ENCODE measurements around the gene NOP10. TPM values are rescaled to one million over a fixed set of nuclear protein-coding genes. Genes with fewer than 3 reads are reported as not detected.
A peak's percentile ranks its signal among the peaks of the same experiment; 100 is the strongest.

The NOP10 gene
- total RNA-seq, 2 experiments from 2014 or later, result 285 to 303 TPM

- H3K36me3 Mint-ChIP-seq, result peaks cover 18% of the 10 kb centered on the region
- H3K4me1 Mint-ChIP-seq, result peaks cover 75% of the 10 kb centered on the region
- peak overlapping the region; percentile 77 for H3K27ac Mint-ChIP-seq
- no peaks in the 10 kb centered on the region for H3K9me3 Mint-ChIP-seq
- H3K4me3 Mint-ChIP-seq, result peak overlapping the region; percentile 16
- DNase-seq, result no peak
- no peaks in the 10 kb centered on the region for H3K27me3 Mint-ChIP-seq
Observed at GRCh38 chr15:34329006-34329405, 13.9 kb downstream of the NOP10 start.

DNA sequence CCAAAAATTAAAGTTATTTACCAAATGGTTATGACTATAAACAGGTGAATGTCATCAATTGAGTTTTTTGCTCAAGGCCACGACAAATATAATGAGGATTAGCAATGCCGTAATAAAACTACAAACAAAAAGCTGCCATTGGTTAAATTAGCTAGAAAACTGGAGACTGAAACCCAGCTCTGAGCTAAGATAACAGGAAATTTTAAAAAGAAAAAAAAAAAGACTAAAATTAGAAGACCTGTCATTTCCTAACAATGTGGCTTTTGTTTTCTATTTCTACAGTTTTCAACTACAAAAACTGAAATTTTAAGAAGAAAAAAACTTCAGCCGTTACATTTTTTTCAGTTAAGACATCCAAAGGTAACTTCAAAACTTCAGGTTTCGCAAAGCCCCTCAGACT, 15.0 kb downstream of the NOP10 start:
- Mint-ChIP-seq H3K4me3 (peak overlapping the region; percentile 67), H3K9me3 (peaks cover 3% of the 10 kb centered on the region), H3K27me3 (no peaks in the 10 kb centered on the region), H3K36me3 (peaks cover 20% of the 10 kb centered on the region), H3K27ac (peak overlapping the region; percentile 84), H3K4me1 (peaks cover 73% of the 10 kb centered on the region)
- no peak for DNase-seq

- H3K9me3 Mint-ChIP-seq, result peaks cover 3% of the 10 kb centered on the region
- no peaks in the 10 kb centered on the region for H3K27me3 Mint-ChIP-seq
- peaks cover 56% of the 10 kb centered on the region for H3K4me1 Mint-ChIP-seq
- H3K36me3 Mint-ChIP-seq, result peaks cover 14% of the 10 kb centered on the region
- DNase-seq, result no peak
- H3K4me3 Mint-ChIP-seq, result peak overlapping the region; percentile 42
- peak overlapping the region; percentile 78 for H3K27ac Mint-ChIP-seq
Observed at GRCh38 chr15:34325368-34325767, 17.6 kb downstream of the NOP10 start.

- DNase-seq, result no peak
- Mint-ChIP-seq H3K4me1 (peaks cover 56% of the 10 kb centered on the region), H3K27ac (peak overlapping the region; percentile 68), H3K4me3 (no peak overlapping the region), H3K27me3 (no peaks in the 10 kb centered on the region), H3K9me3 (peaks cover 3% of the 10 kb centered on the region), H3K36me3 (peaks cover 14% of the 10 kb centered on the region)
Observed at GRCh38 chr15:34324933-34325332, 18.0 kb downstream of the NOP10 start.

GRCh38 chr15:34323217-34323616, 19.7 kb downstream of the NOP10 start:
- no peak for DNase-seq
- Mint-ChIP-seq H3K36me3 (peaks cover 17% of the 10 kb centered on the region), H3K9me3 (peaks cover 3% of the 10 kb centered on the region), H3K4me1 (peaks cover 50% of the 10 kb centered on the region), H3K4me3 (no peak overlapping the region), H3K27me3 (no peaks in the 10 kb centered on the region), H3K27ac (no peak overlapping the region)

GRCh38 chr15:34318277-34319079, 24.5 kb downstream of the NOP10 start:
- Mint-ChIP-seq H3K27ac (peak overlapping the region; percentile 95), H3K36me3 (peaks cover 28% of the 10 kb centered on the region), H3K9me3 (peaks cover 3% of the 10 kb centered on the region), H3K4me3 (peak overlapping the region; percentile 91), H3K27me3 (no peaks in the 10 kb centered on the region), H3K4me1 (peaks cover 50% of the 10 kb centered on the region)
- no peak for DNase-seq

DNA sequence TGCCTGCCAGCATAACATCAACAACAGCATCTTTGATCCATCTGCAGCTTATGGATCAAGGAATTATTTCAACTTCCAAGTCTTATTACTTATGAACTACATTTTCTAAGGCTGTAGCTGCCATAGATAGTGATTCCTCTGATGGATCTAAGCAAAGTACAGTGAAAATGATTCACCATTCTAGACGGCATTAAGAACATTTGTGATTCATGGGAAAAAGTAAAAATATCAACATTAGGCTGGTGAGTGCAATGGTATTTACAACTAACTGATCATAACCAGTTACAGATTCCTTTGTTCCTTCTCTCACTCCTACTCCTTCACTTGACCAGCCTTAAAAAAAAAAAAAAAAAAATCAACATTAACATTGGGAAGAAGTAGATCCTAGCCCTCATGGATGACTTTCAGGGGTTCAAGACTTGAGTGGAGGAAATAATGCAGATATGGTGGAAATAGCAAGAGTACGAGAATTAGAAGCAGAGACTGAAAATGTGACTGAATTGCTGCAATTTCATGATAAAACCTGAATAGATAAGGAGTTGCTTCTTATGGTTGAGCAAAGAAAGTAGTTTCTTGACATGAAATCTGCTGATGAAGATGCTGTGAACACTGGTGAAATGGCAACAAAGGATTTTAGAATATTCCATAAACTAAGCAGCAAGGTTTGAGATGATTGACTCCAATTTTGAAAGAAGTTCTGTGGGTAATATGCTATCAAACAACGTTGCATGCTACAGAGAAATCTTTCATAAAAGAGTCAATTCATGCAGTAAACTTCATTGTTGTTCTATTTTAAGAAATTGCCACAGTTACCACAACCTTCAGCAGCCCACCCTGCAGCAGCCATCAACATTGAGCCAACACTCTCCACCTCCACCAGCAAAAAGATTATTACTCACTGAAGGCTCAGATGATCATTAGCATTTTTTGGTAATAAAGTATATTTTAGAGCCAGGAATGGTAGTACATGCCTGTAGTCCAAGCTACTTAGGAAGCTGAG, 28.1 kb downstream of the NOP10 start:
- Mint-ChIP-seq H3K4me1 (peaks cover 57% of the 10 kb centered on the region), H3K4me3 (no peak overlapping the region), H3K27me3 (no peaks in the 10 kb centered on the region), H3K27ac (no peak overlapping the region), H3K9me3 (no peaks in the 10 kb centered on the region), H3K36me3 (peaks cover 29% of the 10 kb centered on the region)
- no peak for DNase-seq

GRCh38 chr15:34311563-34311962, 31.4 kb downstream of the NOP10 start:
- H3K36me3 Mint-ChIP-seq, result peaks cover 40% of the 10 kb centered on the region
- H3K9me3 Mint-ChIP-seq, result peaks cover 10% of the 10 kb centered on the region
- DNase-seq, result no peak
- no peaks in the 10 kb centered on the region for H3K27me3 Mint-ChIP-seq
- no peak overlapping the region for H3K4me3 Mint-ChIP-seq
- peaks cover 54% of the 10 kb centered on the region for H3K4me1 Mint-ChIP-seq
- H3K27ac Mint-ChIP-seq, result no peak overlapping the region

DNA sequence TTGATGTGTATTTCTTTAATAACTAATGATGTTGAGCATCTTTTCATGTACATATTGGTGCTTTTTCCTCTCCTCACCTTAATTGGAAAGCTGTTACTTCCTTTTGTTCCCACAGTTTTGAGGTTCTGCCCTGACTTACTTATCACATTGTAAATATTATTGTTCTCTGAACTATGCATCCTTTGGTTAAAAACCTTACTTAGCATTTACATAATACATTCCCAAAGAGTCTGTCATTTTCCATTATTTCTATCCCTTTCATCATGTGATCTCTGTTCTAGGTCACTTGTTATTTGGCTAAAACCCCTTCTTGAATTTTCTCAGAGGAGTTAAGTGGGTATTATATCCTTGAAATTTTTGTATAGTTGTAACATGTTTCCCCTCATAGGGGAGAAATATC, 38.3 kb downstream of the NOP10 start:
- no peak for DNase-seq
- Mint-ChIP-seq H3K36me3 (peaks cover 44% of the 10 kb centered on the region), H3K27me3 (no peaks in the 10 kb centered on the region), H3K4me3 (no peak overlapping the region), H3K27ac (no peak overlapping the region), H3K9me3 (peaks cover 10% of the 10 kb centered on the region), H3K4me1 (peaks cover 36% of the 10 kb centered on the region)

- Mint-ChIP-seq H3K27ac (no peak overlapping the region), H3K9me3 (no peaks in the 10 kb centered on the region), H3K4me1 (peaks cover 34% of the 10 kb centered on the region), H3K27me3 (no peaks in the 10 kb centered on the region), H3K36me3 (peaks cover 32% of the 10 kb centered on the region), H3K4me3 (no peak overlapping the region)
- DNase-seq, result no peak
Observed at GRCh38 chr15:34301058-34301457, 41.9 kb downstream of the NOP10 start.

DNA sequence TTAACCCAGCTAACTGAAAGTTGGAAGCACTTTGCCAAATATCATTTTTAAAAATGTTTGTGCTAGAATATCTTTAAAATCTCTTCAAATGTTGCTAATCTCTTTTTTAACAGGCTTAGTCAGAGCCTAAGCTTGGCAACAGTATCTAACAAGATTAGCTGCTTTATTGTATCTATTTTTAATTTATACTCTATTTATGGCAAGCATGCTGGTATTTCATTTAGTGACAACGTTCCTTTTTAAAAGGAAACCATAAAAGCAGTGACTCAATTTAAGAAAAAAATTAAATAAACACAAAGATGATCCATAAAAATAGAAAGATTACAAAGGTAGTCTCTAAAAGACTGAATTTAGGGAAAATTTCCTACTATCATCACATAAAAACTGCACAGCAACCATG, 45.9 kb downstream of the NOP10 start:
- DNase-seq, result no peak
- Mint-ChIP-seq H3K9me3 (no peaks in the 10 kb centered on the region), H3K36me3 (peaks cover 24% of the 10 kb centered on the region), H3K4me3 (no peak overlapping the region), H3K4me1 (peaks cover 23% of the 10 kb centered on the region), H3K27me3 (no peaks in the 10 kb centered on the region), H3K27ac (no peak overlapping the region)

DNA sequence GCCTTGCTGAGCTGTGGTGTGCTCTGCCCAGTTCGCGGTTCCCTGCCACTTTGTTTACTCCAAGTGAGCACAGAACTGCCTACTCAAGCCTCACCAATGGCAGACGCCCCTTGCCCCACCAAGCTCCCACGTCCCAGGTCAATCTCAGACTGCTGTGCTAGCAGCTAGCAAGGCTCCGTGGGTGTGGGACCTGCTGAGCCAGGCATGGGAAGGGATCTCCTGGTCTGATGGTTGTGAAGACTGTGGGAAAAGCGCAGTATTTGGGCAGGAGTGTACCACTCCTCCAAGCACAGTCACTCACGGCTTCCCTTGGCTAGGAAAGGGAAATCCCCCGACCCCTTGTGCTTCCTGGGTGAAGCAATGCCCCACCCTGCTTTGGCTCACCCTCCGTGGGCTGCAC, 50.3 kb downstream of the NOP10 start:
- Mint-ChIP-seq H3K4me3 (no peak overlapping the region), H3K36me3 (peaks cover 39% of the 10 kb centered on the region), H3K9me3 (peaks cover 1% of the 10 kb centered on the region), H3K27me3 (no peaks in the 10 kb centered on the region), H3K4me1 (peaks cover 20% of the 10 kb centered on the region), H3K27ac (no peak overlapping the region)
- DNase-seq, result no peak
